Spleen (tissue), 7 donors: ENCODE data around the gene DNAJA3.

Experiments used
- CTCF ChIP-seq, 11 experiments: fragments of 200-600 bp in 7 of 11; fragments of 450-650 bp in 4 of 11; sonication (generic) in 4 of 11; IDR thresholded peaks in 8 of 11; conservative IDR thresholded peaks in 3 of 11; 1 replicate in 7 of 11; 2 replicates in 4 of 11; pipeline versions ENCODE4 v1.4.0 to v1.8.0; 2016 to 2021; ENCODE audit warnings: antibody characterized with exemption in 11 of 11, inconsistent platforms in 4 of 11, mild to moderate bottlenecking in 1 of 11
- POLR2A ChIP-seq, 3 donors: fragments of 450-650 bp; IDR thresholded peaks; one replicate each; pipeline ENCODE4 v1.5.1; 2017; ENCODE audit warnings: antibody characterized with exemption in 3 of 3, mild to moderate bottlenecking in 1 of 3
- donor health status: DM: no; HTN: no; CAD: no; lungs with moderate emphysema.
- donor health status: DM: no; HTN: no; CAD: no.
- donor health status: DM: no; HTN: no; CAD: no.

- TF ChIP-seq CTCF (IDR thresholded peaks at IDR 0.05 in 8 of 11, conservative IDR thresholded peaks at IDR 0.05 in 3 of 11) (no peak), POLR2A (IDR thresholded peaks at IDR 0.05) (no peak)
Observed at GRCh38 chr16:4407543-4408322, 17.9 kb upstream of the DNAJA3 start.
